Common myeloid progenitor, CD34-positive (primary cell): ENCODE measurements around the gene VGLL4.

ENCODE experiments used
- CTCF ChIA-PET: fragments of 350-600 bp; sonication (Branson Sonifier 250); formaldehyde crosslinking; loops from one replicate; lab custom pipeline; 2021; ENCODE audit warnings: antibody characterized with exemption; lab: Charles Lee
- POLR2A ChIA-PET: fragments of 350-600 bp; sonication (Branson Sonifier 250); formaldehyde crosslinking; loops from one replicate; lab custom pipeline; 2021; ENCODE audit warnings: antibody characterized with exemption; lab: Charles Lee
- DNase-seq, 3 donors: peaks; one replicate each; pipeline versions ENCODE4 v3.0.0 to v3.0.0-alpha.2; 2013
- H3K27ac ChIP-seq, 2 experiments: 1 replicate in 1 of 2; 2 replicates in 1 of 2; pipeline ENCODE4 v1.7.0; 2013; ENCODE audit warnings: inconsistent platforms in 2 of 2, low read length in 2 of 2, mild to moderate bottlenecking in 2 of 2, low read depth in 1 of 2, moderate library complexity in 1 of 2; ENCODE audit not compliant: severe bottlenecking in 2 of 2, insufficient read depth in 1 of 2, poor library complexity in 1 of 2
- H3K27me3 ChIP-seq, 5 experiments: replicated peaks in 2 of 5; 1 replicate in 3 of 5; 2 replicates in 2 of 5; pipeline versions ENCODE4 v1.6.1 to v1.7.0; 2013; ENCODE audit warnings: low read length in 4 of 5, mild to moderate bottlenecking in 2 of 5, moderate library complexity in 2 of 5, inconsistent platforms in 1 of 5; ENCODE audit not compliant: insufficient read depth in 5 of 5, control insufficient read depth in 4 of 5
- H3K36me3 ChIP-seq, 4 experiments: 1 replicate in 2 of 4; 2 replicates in 2 of 4; pipeline versions ENCODE4 v1.6.1 to v1.7.0; 2013; ENCODE audit warnings: low read length in 3 of 4, control low read depth in 1 of 4, mild to moderate bottlenecking in 1 of 4; ENCODE audit not compliant: control insufficient read depth in 4 of 4, insufficient read depth in 4 of 4
- H3K4me1 ChIP-seq, 4 experiments: 1 replicate in 3 of 4; 2 replicates in 1 of 4; pipeline versions ENCODE4 v1.6.1 to v1.7.1; 2013; ENCODE audit warnings: low read length in 3 of 4, mild to moderate bottlenecking in 3 of 4, control low read depth in 1 of 4, inconsistent platforms in 1 of 4, moderate library complexity in 1 of 4; ENCODE audit not compliant: control insufficient read depth in 4 of 4, insufficient read depth in 4 of 4; ENCODE audit errors: control extremely low read depth in 1 of 4
- H3K4me3 ChIP-seq, 7 experiments: 1 replicate in 4 of 7; 2 replicates in 3 of 7; pipeline versions ENCODE4 v1.5.1 to v1.7.0; 2013; ENCODE audit warnings: mild to moderate bottlenecking in 7 of 7, low read length in 6 of 7, moderate library complexity in 6 of 7, inconsistent platforms in 2 of 7, low read depth in 2 of 7, control low read depth in 1 of 7; ENCODE audit not compliant: insufficient read depth in 4 of 7, control insufficient read depth in 1 of 7; ENCODE audit errors: extremely low read depth in 1 of 7
- H3K9me3 ChIP-seq, 5 experiments: 1 replicate in 4 of 5; 2 replicates in 1 of 5; pipeline versions ENCODE4 v1.6.1 to v1.7.1; 2013; ENCODE audit warnings: low read length in 4 of 5, mild to moderate bottlenecking in 2 of 5, inconsistent platforms in 1 of 5, low read depth in 1 of 5, moderate library complexity in 1 of 5; ENCODE audit not compliant: control insufficient read depth in 4 of 5, insufficient read depth in 2 of 5; ENCODE audit errors: control extremely low read depth in 1 of 5
- WGBS: methylation state at CpG from one replicate; pipeline ENCODE4 v1.1.5; 2013; ENCODE audit not compliant: insufficient coverage; 5-methylcytosine and 5-hydroxymethylcytosine counted together

Gene VGLL4

GRCh38 chr3:11543948-11544387 lies 99.7 kb downstream of the VGLL4 start:
- Histone ChIP-seq H3K4me3 (no peak overlapping the region), H3K36me3 (peaks cover 0 to 2% (median 0%) of the 10 kb centered on the region in 4 experiments), H3K27ac (no peak overlapping the region), H3K27me3 (no peaks in the 10 kb centered on the region), H3K4me1 (peaks cover 0 to 11% (median 7%) of the 10 kb centered on the region in 4 experiments), H3K9me3 (peaks cover 0 to 6% (median 0%) of the 10 kb centered on the region in 5 experiments)
- POLR2A ChIA-PET = no interaction called here
- CTCF ChIA-PET = interaction anchor here (1.2 kb wide), 1 partner anchor 9 kb away, joined by 3 read pairs; no protein-coding TSS in a partner anchor
- DNase-seq = no peak
- 92% methylated on average over 5 of the region's 6 CpGs for WGBS

GRCh38 chr3:11543141-11543947 lies 100.4 kb downstream of the VGLL4 start:
- Histone ChIP-seq H3K27me3 (no peaks in the 10 kb centered on the region), H3K36me3 (peaks cover 0 to 2% (median 0%) of the 10 kb centered on the region in 4 experiments), H3K4me1 (peaks cover 0 to 7% (median 7%) of the 10 kb centered on the region in 4 experiments), H3K4me3 (no peak overlapping the region), H3K27ac (no peak overlapping the region), H3K9me3 (peaks cover 0 to 6% (median 0%) of the 10 kb centered on the region in 5 experiments)
- ChIA-PET CTCF (no interaction called here), POLR2A (no interaction called here)
- WGBS = 98% methylated on average over 16 of the region's 19 CpGs
- no peak for DNase-seq

GRCh38 chr3:11542551-11542950 lies 101.2 kb downstream of the VGLL4 start:
- Histone ChIP-seq H3K36me3 (peaks cover 0 to 2% (median 0%) of the 10 kb centered on the region in 4 experiments), H3K27ac (no peak overlapping the region), H3K4me3 (no peak overlapping the region), H3K4me1 (peaks cover 0 to 7% (median 7%) of the 10 kb centered on the region in 4 experiments), H3K9me3 (peaks cover 0 to 6% (median 0%) of the 10 kb centered on the region in 5 experiments), H3K27me3 (no peaks in the 10 kb centered on the region)
- DNase-seq = no peak
- ChIA-PET CTCF (no interaction called here), POLR2A (no interaction called here)
- 89% methylated on average over 7 of the region's 7 CpGs for WGBS

- Histone ChIP-seq H3K36me3 (peaks cover 0 to 2% (median 0%) of the 10 kb centered on the region in 4 experiments), H3K4me3 (no peak overlapping the region), H3K9me3 (peaks cover 0 to 6% (median 0%) of the 10 kb centered on the region in 5 experiments), H3K4me1 (peaks cover 0 to 7% (median 7%) of the 10 kb centered on the region in 4 experiments), H3K27me3 (no peaks in the 10 kb centered on the region), H3K27ac (no peak overlapping the region)
- CTCF ChIA-PET = no interaction called here
- 94% methylated on average over 13 of the region's 16 CpGs for WGBS
- POLR2A ChIA-PET = no interaction called here
- DNase-seq = no peak
These were observed 102.1 kb downstream of the VGLL4 start for GRCh38 chr3:11541321-11542303.

- over 99% methylated on average over 12 of the region's 14 CpGs for WGBS
- CTCF ChIA-PET = interaction anchor here (1.2 kb wide), 1 partner anchor 12 kb away, joined by 3 read pairs; no protein-coding TSS in a partner anchor
- POLR2A ChIA-PET = no interaction called here
- Histone ChIP-seq H3K36me3 (peaks cover 0 to 2% (median 0%) of the 10 kb centered on the region in 4 experiments), H3K27ac (no peak overlapping the region), H3K4me1 (peaks cover 0 to 7% (median 7%) of the 10 kb centered on the region in 4 experiments), H3K4me3 (no peak overlapping the region), H3K27me3 (no peaks in the 10 kb centered on the region), H3K9me3 (peaks cover 0 to 6% (median 0%) of the 10 kb centered on the region in 5 experiments)
- DNase-seq = no peak
These were observed 104.0 kb downstream of the VGLL4 start for GRCh38 chr3:11539677-11540076.

- H3K27ac ChIP-seq = no peak overlapping the region
- WGBS = 96% methylated on average over 5 of the region's 5 CpGs
- no peak overlapping the region for H3K4me3 ChIP-seq
- H3K4me1 ChIP-seq = peaks cover 0 to 4% (median 2%) of the 10 kb centered on the region in 4 experiments
- ChIA-PET CTCF (interaction anchor here (0.6 to 1.2 kb wide), 3 partner anchors 12 to 36 kb away, joined by 3 to 4 read pairs (median 3); no protein-coding TSS in a partner anchor), POLR2A (no interaction called here)
- peaks cover 0 to 2% (median 0%) of the 10 kb centered on the region in 4 experiments for H3K36me3 ChIP-seq
- no peak for DNase-seq
- H3K9me3 ChIP-seq = peaks cover 0 to 6% (median 0%) of the 10 kb centered on the region in 5 experiments
- H3K27me3 ChIP-seq = no peaks in the 10 kb centered on the region
These were observed 104.5 kb downstream of the VGLL4 start for GRCh38 chr3:11539218-11539617.
